GM18873 (cell line): Measurements from ENCODE around the gene FAM168B.

Experiments used
- ATAC-seq: cut with Tn5 transposase; IDR thresholded peaks from one replicate; pipeline ENCODE4 v1.9.1; 2021; ENCODE audit warnings: mild to moderate bottlenecking, moderate library complexity, moderate number of reproducible peaks; ENCODE audit not compliant: unreplicated experiment, low FRiP score

FAM168B gene

GRCh38 chr2:131041402-131042147, 51.7 kb downstream of the FAM168B start:
- ATAC-seq, result no peak

GRCh38 chr2:131040661-131041401, 52.4 kb downstream of the FAM168B start:
- no peak for ATAC-seq

GRCh38 chr2:131039908-131040660, 53.2 kb downstream of the FAM168B start:
- no peak for ATAC-seq

GRCh38 chr2:131039535-131039907, 53.7 kb downstream of the FAM168B start:
- ATAC-seq, result no peak

DNA sequence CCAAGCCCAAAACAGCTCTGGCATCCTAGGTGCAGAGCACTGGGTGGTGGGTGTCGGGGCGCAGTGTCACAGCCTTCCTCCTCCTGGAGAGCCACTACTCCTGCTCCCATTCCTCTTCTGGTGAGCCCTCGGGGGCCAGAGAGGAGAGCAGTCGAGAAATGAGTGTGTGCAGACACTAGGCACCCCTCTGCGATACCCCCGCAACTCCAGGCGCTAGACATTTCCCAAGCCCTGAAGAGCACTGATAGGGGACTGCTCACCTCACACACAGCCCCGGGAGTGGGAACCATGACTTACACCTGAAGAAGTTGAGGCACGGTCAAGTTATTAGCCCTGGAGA, 54.2 kb downstream of the FAM168B start:
- no peak for ATAC-seq

GRCh38 chr2:131038258-131039100, 54.8 kb downstream of the FAM168B start:
- no peak for ATAC-seq

DNA sequence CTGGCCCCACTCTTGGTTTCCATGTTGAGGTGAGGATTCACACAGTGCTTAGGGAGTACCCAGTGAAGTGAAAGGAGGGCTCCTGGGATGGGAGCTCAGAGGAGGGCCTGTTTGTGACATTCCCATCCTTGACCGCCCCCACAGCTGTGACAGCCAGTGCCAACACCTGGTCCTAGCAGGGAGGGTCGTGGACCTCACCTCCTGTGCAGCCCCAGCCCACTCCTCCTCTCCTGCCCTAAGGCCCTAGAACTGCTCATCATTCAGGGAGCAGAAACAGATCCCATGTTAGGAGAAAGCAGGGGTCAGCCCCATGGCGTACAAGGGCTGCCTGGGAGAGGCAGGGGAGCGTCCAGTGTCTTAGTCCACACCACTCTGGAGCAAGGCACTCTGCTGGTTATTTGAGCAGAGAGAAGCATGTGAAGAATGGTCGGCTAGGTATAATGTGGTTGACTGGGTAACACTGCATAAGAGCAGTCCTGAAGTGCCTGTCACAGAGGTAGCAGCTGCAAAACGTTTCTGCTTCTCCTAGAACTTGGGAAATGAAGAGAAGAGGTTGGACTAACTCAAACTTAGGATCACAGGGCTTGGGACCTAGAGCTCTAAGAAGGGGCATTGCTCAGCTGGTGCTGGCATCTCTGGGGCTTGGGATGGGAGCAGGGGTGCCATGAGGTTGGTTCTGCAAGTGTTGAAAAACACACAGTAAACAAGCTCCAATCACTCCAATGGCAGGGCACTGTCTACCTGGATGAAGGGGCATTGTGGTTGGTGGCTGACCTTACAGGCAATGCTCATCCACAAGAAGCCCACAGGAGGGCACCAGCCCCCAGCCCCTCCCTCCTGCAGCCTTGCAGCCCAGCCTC, 55.6 kb downstream of the FAM168B start:
- no peak for ATAC-seq

DNA sequence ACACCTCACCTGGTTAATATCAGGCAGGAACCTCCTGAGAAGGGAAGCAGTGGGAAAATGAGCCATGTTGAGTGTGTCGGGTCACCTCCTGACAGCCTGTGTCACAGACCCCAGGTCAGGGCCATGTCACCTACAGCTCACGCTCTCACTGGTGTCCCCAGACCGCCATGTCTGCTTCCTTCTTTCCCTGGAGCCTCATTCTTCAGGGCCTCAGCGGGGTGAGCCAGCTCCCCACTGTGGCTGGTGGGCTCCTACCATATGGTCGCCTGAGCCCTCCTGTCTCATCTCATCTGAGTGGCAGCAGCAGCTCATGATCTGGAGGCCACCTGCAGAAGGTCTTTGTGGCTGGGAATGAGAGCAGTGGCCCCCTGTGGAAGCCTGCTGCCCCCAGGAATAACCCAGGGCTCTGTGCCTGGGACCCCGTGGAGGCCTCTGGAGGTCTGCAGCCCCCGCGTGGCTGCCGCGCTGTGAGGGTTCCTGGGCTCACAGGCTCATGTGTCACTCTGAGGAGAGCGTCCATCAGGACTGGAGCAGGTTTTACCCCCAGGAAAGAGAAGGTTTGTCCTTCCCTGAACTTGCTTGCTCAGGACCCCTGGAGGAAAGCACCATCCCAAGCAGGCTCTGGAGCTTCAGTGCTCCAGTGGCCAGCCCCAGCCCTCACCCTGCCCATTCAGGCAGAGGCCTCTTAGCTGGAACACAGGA, 56.4 kb downstream of the FAM168B start:
- ATAC-seq, result no peak

DNA sequence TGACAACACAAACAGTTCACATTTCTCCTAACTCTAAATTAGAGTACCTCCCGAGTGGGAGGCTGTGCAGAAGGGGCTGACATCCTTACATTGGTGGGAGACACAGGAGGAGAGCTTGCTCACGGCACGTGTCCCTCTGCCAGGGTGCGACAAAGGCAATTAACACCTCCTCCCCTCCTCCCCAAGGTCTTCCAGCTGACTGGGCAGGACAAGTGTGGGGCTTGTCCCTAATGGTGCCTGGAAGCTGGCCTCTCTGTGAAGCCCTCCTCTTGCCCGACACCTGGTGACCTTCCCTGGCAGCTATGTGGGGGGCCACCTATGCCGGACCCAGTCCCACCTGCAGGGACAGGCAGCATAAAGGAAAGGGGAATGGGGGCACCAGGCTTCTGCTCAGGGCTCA, 57.0 kb downstream of the FAM168B start:
- no peak for ATAC-seq

GRCh38 chr2:131035826-131036231, 57.4 kb downstream of the FAM168B start:
- no peak for ATAC-seq

GRCh38 chr2:131035112-131035825, 58.0 kb downstream of the FAM168B start:
- ATAC-seq, result no peak

- no peak for ATAC-seq
These were observed 58.9 kb downstream of the FAM168B start for GRCh38 chr2:131034122-131035051.

GRCh38 chr2:131033786-131034121, 59.5 kb downstream of the FAM168B start:
- ATAC-seq, result no peak

DNA sequence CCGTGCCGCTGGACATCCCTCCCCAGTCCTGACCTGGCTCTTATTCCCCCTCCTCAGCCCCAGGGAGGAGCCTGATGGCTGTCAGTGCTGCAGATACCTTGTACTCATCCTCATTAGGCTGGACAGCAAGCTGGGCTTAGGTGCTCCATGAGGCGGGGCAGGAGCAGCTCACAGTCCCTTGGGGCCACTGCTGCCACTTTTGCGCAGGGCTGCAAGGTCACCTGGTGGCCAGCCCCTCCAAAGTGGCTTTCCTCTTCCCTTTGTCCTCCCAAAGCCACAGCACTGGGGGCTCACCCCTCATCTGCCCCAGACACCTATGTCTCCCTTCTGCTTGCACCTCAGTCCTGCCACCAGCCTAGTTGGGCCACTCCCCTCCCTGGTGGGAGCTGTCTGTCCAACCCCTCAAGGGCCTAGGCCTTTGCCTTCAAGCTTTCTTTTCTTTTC, 60.8 kb downstream of the FAM168B start:
- ATAC-seq, result no peak

DNA sequence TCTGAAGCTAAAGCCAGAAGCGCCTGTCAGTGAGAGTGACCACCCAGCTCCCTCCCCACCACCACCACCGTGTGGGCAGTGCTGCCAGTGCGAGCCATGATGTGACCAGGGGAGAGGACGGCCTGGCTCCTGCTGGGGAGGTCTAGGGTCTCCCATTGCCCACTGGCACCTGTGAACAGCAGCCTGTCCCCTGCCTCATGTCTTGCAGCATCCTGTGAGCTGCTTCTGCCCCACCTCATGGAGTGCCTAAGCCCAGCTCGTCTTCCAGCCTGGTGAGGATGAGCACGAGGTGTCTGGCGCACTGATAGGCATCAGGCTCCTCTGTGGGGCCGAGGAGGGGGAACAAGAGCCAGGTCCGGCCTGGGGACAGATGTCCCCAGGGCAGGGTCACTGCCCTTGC, 61.4 kb downstream of the FAM168B start:
- no peak for ATAC-seq

DNA sequence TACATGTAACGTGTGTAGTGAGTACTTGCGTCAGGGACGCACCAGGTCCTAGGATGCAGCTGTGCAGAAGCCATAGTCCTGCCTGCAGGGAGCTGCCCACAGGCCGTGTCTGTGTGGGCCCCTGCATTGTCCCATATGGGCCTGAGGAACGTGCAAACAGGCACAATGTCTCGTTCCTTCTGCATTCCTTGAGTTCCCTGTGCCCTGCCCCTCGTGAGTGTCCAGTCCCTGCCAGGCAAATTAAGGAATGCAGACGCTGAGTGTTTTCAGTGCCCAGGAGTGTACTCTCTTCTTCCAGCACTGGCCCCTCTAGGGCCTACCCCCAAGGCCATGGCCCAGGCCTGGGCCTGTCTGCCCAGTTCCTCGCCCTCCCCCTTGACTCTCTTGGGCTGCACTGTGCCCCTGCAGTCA, 61.8 kb downstream of the FAM168B start:
- no peak for ATAC-seq

GRCh38 chr2:131030478-131030971, 62.7 kb downstream of the FAM168B start:
- ATAC-seq, result no peak
